SK-N-SH treated with all-trans-retinoic acid at 6 μM for 48 hours (cell line): Measurements from ENCODE around the gene LTF.
"Not testable (repeated sequence)": the region's sequence is repeated elsewhere in the genome, so short reads cannot be mapped to it uniquely, and the experiment has no call there.

ENCODE experiments used
- ARNTL ChIP-seq: fragments of 450-650 bp; formaldehyde crosslinking; IDR thresholded peaks from 2 replicates; pipeline ENCODE4 v1.5.0; 2020; ENCODE audit warnings: low read depth, mild to moderate bottlenecking, moderate library complexity, borderline replicate concordance
- BACH2 ChIP-seq: fragments of 250-450 bp; sonication (Bioruptor Pico); IDR thresholded peaks from 2 replicates; pipeline ENCODE4 v1.9.0; 2021; ENCODE audit warnings: mild to moderate bottlenecking, borderline replicate concordance
- CSDC2 ChIP-seq: fragments of 250-450 bp; sonication (Bioruptor Pico); IDR thresholded peaks from 2 replicates; pipeline ENCODE4 v1.5.0; 2020; ENCODE audit warnings: mild to moderate bottlenecking, moderate library complexity
- CSRNP3 ChIP-seq: fragments of 250-450 bp; sonication (Bioruptor Pico); IDR thresholded peaks from 2 replicates; pipeline ENCODE4 v1.5.1; 2021; ENCODE audit warnings: mild to moderate bottlenecking, moderate library complexity
- GLIS3 ChIP-seq: fragments of 250-450 bp; sonication (Bioruptor Pico); IDR thresholded peaks from 2 replicates; pipeline ENCODE4 v1.5.0; 2020; ENCODE audit warnings: mild to moderate bottlenecking, moderate library complexity
- ISL1 ChIP-seq: fragments of 250-450 bp; sonication (Bioruptor Pico); IDR thresholded peaks from 2 replicates; pipeline ENCODE4 v2.1.2; 2022; ENCODE audit warnings: mild to moderate bottlenecking, moderate library complexity
- RARB ChIP-seq: fragments of 250-450 bp; sonication (Bioruptor Pico); IDR thresholded peaks from 2 replicates; pipeline ENCODE4 v1.8.0; 2021; ENCODE audit warnings: mild to moderate bottlenecking, moderate library complexity
- SNAI2 ChIP-seq: fragments of 250-450 bp; sonication (Bioruptor Pico); IDR thresholded peaks from 2 replicates; pipeline ENCODE4 v1.5.0; 2020; ENCODE audit warnings: mild to moderate bottlenecking, moderate library complexity
- TOX ChIP-seq: fragments of 250-450 bp; sonication (Bioruptor Pico); IDR thresholded peaks from 2 replicates; pipeline ENCODE4 v1.8.0; 2021; ENCODE audit warnings: mild to moderate bottlenecking, moderate library complexity, borderline replicate concordance
- ZFP3 ChIP-seq: fragments of 250-450 bp; sonication (Bioruptor Pico); IDR thresholded peaks from 2 replicates; pipeline ENCODE4 v1.5.0; 2020; ENCODE audit warnings: mild to moderate bottlenecking, moderate library complexity
- TF ChIP-seq, protein P1 (sequence below): fragments of 250-450 bp; sonication (Bioruptor Pico); IDR thresholded peaks from 2 replicates; pipeline ENCODE4 v1.5.1; 2020; ENCODE audit warnings: low read depth, mild to moderate bottlenecking, moderate library complexity

DNA sequence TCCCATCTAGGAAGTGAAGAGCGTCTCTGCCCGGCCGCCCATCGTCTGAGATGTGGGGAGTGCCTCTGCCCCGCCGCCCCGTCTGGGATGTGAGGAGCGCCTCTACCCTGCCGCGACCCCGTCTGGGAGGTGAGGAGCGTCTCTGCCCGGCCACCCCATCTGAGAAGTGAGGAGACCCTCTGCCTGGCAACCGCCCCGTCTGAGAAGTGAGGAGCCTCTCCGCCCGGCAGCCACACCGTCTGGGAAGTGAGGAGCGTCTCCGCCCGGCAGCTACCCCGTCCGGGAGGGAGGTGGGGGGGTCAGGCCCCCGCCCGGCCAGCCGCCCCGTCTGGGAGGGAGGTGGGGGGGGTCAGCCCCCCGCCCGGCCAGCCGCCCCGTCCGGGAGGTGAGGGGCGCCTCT is 29.8 kb upstream of the LTF start:
- not testable (repeated sequence) for TF ChIP-seq BACH2; SNAI2 (CRISPR knock-in tag); CSRNP3 (CRISPR knock-in tag); ZFP3 (CRISPR knock-in tag); ARNTL; GLIS3 (CRISPR knock-in tag); RARB (CRISPR knock-in tag); ISL1 (CRISPR knock-in tag); CSDC2 (CRISPR knock-in tag); TOX (CRISPR knock-in tag)
- TF ChIP-seq, protein P1, sequence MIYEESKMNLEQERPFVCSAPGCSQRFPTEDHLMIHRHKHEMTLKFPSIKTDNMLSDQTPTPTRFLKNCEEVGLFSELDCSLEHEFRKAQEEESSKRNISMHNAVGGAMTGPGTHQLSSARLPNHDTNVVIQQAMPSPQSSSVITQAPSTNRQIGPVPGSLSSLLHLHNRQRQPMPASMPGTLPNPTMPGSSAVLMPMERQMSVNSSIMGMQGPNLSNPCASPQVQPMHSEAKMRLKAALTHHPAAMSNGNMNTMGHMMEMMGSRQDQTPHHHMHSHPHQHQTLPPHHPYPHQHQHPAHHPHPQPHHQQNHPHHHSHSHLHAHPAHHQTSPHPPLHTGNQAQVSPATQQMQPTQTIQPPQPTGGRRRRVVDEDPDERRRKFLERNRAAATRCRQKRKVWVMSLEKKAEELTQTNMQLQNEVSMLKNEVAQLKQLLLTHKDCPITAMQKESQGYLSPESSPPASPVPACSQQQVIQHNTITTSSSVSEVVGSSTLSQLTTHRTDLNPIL (CRISPR knock-in tag): not testable (repeated sequence)
